Effector memory CD4-positive, alpha-beta T cell (primary cell): Measurements from ENCODE around the gene ESPNL.

Experiments used
- DNase-seq, 3 donors: peaks; one replicate each; pipeline ENCODE4 v3.0.0-alpha.2; 2020
- H3K27ac ChIP-seq: 2 replicates; pipeline ENCODE4 v1.7.0; 2013; ENCODE audit warnings: mild to moderate bottlenecking, low read length, moderate library complexity; ENCODE audit not compliant: insufficient read depth, poor library complexity, severe bottlenecking
- H3K27me3 ChIP-seq: replicated peaks from 2 replicates; pipeline ENCODE4 v1.7.0; 2013; ENCODE audit warnings: mild to moderate bottlenecking, low read length; ENCODE audit not compliant: insufficient read depth, control insufficient read depth, poor library complexity, severe bottlenecking
- H3K36me3 ChIP-seq: 2 replicates; pipeline ENCODE4 v1.7.0; 2013; ENCODE audit warnings: mild to moderate bottlenecking, low read length, moderate library complexity; ENCODE audit not compliant: control insufficient read depth, insufficient read depth
- H3K4me1 ChIP-seq: 2 replicates; pipeline ENCODE4 v1.7.0; 2013; ENCODE audit warnings: low read length, mild to moderate bottlenecking; ENCODE audit not compliant: control insufficient read depth, insufficient read depth, poor library complexity, severe bottlenecking
- H3K4me3 ChIP-seq: 2 replicates; pipeline ENCODE4 v1.7.0; 2013; ENCODE audit warnings: low read length, low read depth, mild to moderate bottlenecking; ENCODE audit not compliant: insufficient read depth, poor library complexity, severe bottlenecking
- H3K9me3 ChIP-seq: 2 replicates; pipeline ENCODE4 v1.7.0; 2013; ENCODE audit warnings: mild to moderate bottlenecking, low read length, moderate library complexity; ENCODE audit not compliant: control insufficient read depth

ESPNL gene

DNA sequence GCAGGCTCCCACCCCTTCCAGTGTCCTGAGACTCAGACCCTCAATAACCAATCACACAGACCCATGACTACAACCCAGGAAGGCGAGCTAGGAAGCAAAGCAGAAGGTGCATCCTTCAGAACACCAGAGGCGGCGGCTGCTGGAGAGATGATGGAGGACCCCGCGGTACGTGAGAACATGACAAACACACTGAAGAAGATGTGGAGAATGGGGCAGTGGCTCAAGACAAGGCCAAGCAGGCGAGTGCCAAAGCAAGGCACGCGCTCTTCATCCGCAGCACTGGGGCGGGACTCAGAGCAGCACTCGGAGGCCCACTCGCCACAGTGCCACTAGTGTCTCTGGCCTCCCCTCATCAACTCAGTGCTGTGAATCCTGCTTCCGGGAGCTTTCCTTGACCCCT is 72.3 kb downstream of the ESPNL start:
- Histone ChIP-seq H3K4me1 (no peaks in the 10 kb centered on the region), H3K27me3 (no peaks in the 10 kb centered on the region), H3K27ac (no peak overlapping the region), H3K4me3 (no peak overlapping the region), H3K9me3 (no peaks in the 10 kb centered on the region), H3K36me3 (peaks cover 60% of the 10 kb centered on the region)
- DNase-seq: no peak

- H3K27ac ChIP-seq: no peak overlapping the region
- DNase-seq: no peak
- no peak overlapping the region for H3K4me3 ChIP-seq
- no peaks in the 10 kb centered on the region for H3K9me3 ChIP-seq
- no peaks in the 10 kb centered on the region for H3K27me3 ChIP-seq
- no peaks in the 10 kb centered on the region for H3K4me1 ChIP-seq
- peaks cover 67% of the 10 kb centered on the region for H3K36me3 ChIP-seq
These were observed 73.6 kb downstream of the ESPNL start for GRCh38 chr2:238173692-238174091.

DNA sequence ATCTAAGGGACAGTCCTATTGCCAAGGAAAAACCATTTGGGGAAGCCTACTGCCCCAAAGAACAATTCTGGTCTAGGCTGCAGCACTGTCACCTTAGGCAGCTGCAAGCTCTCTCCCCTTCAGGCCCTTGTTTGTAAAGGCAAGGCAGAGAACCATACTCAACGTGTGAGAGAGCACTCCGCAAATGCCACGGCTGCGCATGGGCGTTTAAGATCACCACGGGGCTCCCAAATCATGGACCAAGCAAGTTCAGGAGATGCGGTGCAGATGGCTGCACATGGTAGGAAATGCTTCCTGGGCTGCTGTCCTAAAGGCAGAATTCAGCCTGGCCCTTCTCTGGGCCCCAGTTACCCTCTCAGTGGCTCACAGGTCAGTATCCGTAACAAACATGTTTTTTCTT is 74.2 kb downstream of the ESPNL start:
- Histone ChIP-seq H3K27me3 (no peaks in the 10 kb centered on the region), H3K27ac (no peak overlapping the region), H3K4me3 (no peak overlapping the region), H3K4me1 (no peaks in the 10 kb centered on the region), H3K36me3 (peaks cover 69% of the 10 kb centered on the region), H3K9me3 (no peaks in the 10 kb centered on the region)
- DNase-seq: no peak

DNA sequence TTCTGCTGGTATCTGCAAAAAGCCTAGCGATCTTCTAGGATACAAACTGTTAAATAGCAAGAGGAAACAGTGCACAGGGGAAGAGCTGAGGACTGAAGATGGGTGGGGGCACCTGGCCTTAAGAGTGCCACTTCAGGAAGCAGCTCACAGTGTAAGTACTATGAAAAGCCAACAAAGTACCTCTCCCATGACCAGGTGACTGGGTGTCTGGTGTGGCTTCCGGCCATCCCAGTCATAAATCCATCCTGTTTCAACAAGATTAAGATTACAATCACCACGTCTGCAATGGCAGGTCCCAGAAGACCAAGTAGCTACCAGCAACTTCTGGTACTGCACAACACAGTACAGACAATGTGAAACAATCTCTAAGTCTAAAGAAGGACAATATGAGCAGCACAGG is 74.6 kb downstream of the ESPNL start:
- H3K36me3 ChIP-seq: peaks cover 70% of the 10 kb centered on the region
- no peaks in the 10 kb centered on the region for H3K4me1 ChIP-seq
- H3K27me3 ChIP-seq: no peaks in the 10 kb centered on the region
- DNase-seq: no peak
- H3K9me3 ChIP-seq: no peaks in the 10 kb centered on the region
- no peak overlapping the region for H3K27ac ChIP-seq
- H3K4me3 ChIP-seq: no peak overlapping the region

GRCh38 chr2:238176613-238177012 is 76.5 kb downstream of the ESPNL start:
- peaks cover 76% of the 10 kb centered on the region for H3K36me3 ChIP-seq
- DNase-seq: no peak
- no peak overlapping the region for H3K4me3 ChIP-seq
- no peaks in the 10 kb centered on the region for H3K27me3 ChIP-seq
- H3K27ac ChIP-seq: no peak overlapping the region
- H3K4me1 ChIP-seq: no peaks in the 10 kb centered on the region
- H3K9me3 ChIP-seq: no peaks in the 10 kb centered on the region

- Histone ChIP-seq H3K9me3 (no peaks in the 10 kb centered on the region), H3K36me3 (peaks cover 81% of the 10 kb centered on the region), H3K27ac (no peak overlapping the region), H3K4me1 (no peaks in the 10 kb centered on the region), H3K4me3 (no peak overlapping the region), H3K27me3 (no peaks in the 10 kb centered on the region)
- no peak for DNase-seq
These were observed 80.4 kb downstream of the ESPNL start for GRCh38 chr2:238180554-238180953.

GRCh38 chr2:238182362-238182761 is 82.2 kb downstream of the ESPNL start:
- Histone ChIP-seq H3K4me3 (no peak overlapping the region), H3K4me1 (no peaks in the 10 kb centered on the region), H3K9me3 (no peaks in the 10 kb centered on the region), H3K27me3 (no peaks in the 10 kb centered on the region), H3K27ac (no peak overlapping the region), H3K36me3 (peaks cover 89% of the 10 kb centered on the region)
- no peak for DNase-seq
